ENCODE data around the gene ACSS1. TPM values are rescaled to one million over a fixed set of nuclear protein-coding genes. Genes with fewer than 3 reads are reported as not detected.

The ACSS1 gene
- total and polyA plus RNA-seq, 2 of the 8 experiments (the other 6 are each of a cell fraction or from before 2014, with no cell fraction given), result 2.6 to 3.4 TPM

DNA sequence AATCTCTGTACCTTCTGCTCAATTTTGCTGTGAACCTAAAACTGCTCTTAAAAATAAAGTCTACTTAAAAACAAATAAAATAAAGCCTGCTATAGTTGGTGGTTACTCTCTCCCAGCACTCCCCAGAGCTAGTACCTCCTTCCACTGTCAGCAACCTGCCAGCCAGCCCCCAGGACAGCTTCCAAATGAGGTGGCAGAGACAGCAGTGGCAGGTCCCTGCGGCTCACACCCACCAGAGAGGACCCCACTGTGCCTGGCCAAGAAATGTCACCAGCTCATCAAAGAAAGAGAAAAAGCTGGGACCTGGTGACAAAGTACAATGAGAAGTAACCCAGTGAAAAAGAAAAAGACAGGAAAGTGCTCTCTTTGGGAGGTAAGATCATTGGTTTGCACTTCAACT is 80.6 kb downstream of the ACSS1 start:
- Histone ChIP-seq H4K8ac (ENCODE audit: extremely low read depth, insufficient read depth, low read length) (no peak overlapping the region), H3K18ac (ENCODE audit: extremely low read depth, low read length) (no peak overlapping the region), H3K79me2 (ENCODE audit: control insufficient read depth in 1 of 2, insufficient read depth in 2 of 2, low read length in 2 of 2) (peaks cover 0 to 4% of the 10 kb centered on the region in 2 experiments; a peak in 1 of 4 replicates), H4K20me1 (replicated peaks in 1 of 2; ENCODE audit: control insufficient read depth in 1 of 2, insufficient read depth in 2 of 2, low read length in 2 of 2) (peaks cover 0 to 2% of the 10 kb centered on the region in 2 experiments), H3K4me2 (ENCODE audit: insufficient read depth in 1 of 2, low read depth in 2 of 2, low read length in 2 of 2) (no peak overlapping the region), H2AFZ (ENCODE audit: low read length) (no peak overlapping the region), H3K9ac (replicated peaks in 1 of 4; ENCODE audit: extremely low read depth in 1 of 4, low read depth in 3 of 4, low read length in 3 of 4) (no peak overlapping the region), H3K79me1 (ENCODE audit: low read depth, low read length) (peaks cover 2% of the 10 kb centered on the region; the same call in 1 of the 2 replicates), H2AK5ac (ENCODE audit: low read depth, low read length) (no peak overlapping the region), H4K91ac (replicated peaks; ENCODE audit: insufficient read length, low read length) (no peak overlapping the region), H3K36me3 (ENCODE audit: control insufficient read depth in 2 of 4, insufficient read depth in 4 of 4, low read length in 3 of 4) (peaks cover 0 to 34% (median 12%) of the 10 kb centered on the region in 4 experiments; a peak in 6 of 8 replicates), H3K56ac (replicated peaks; ENCODE audit: insufficient read length, low read depth, low read length) (no peak overlapping the region), H4K5ac (ENCODE audit: insufficient read length, low read depth, low read length) (no peak overlapping the region), H2BK15ac (ENCODE audit: low read length) (no peak overlapping the region), H2BK120ac (replicated peaks; ENCODE audit: low read depth, low read length) (no peak overlapping the region), H3K9me3 (ENCODE audit: insufficient read depth in 2 of 2, low read depth in 1 of 2, low read length in 1 of 2) (peaks cover 8 to 9% of the 10 kb centered on the region in 2 experiments; a peak in 3 of 4 replicates), H3K14ac (ENCODE audit: insufficient read length) (no peak overlapping the region), H3K4me3 (ENCODE audit: extremely low read depth in 1 of 4, insufficient read depth in 2 of 4, low read depth in 3 of 4, low read length in 4 of 4) (no peak overlapping the region), H2BK20ac (ENCODE audit: low read length) (no peak overlapping the region), H2BK5ac (ENCODE audit: low read depth, low read length) (no peak overlapping the region), H3K27me3 (replicated peaks in 1 of 4; ENCODE audit: control insufficient read depth in 3 of 4, extremely low read depth in 1 of 4, insufficient read depth in 3 of 4, low read length in 3 of 4) (no peaks in the 10 kb centered on the region), H3K4ac (replicated peaks; ENCODE audit: insufficient read length, low read depth, low read length) (no peak overlapping the region), H2BK12ac (ENCODE audit: low read depth, low read length) (no peak overlapping the region), H3K23me2 (ENCODE audit: low read depth, low read length) (no peaks in the 10 kb centered on the region), H3K4me1 (replicated peaks in 1 of 4; ENCODE audit: control insufficient read depth in 3 of 4, insufficient read depth in 4 of 4, low read length in 3 of 4) (no peaks in the 10 kb centered on the region), H3K27ac (ENCODE audit: low read depth, low read length) (no peak overlapping the region), H3K23ac (ENCODE audit: insufficient read length) (no peak overlapping the region)
- TF ChIP-seq HDAC2 (IDR thresholded peaks at IDR 0.05; ENCODE audit: borderline replicate concordance in 1 of 2, low read depth in 2 of 2, low read length in 2 of 2), result no peak
- no peak for TF ChIP-seq TBP (IDR thresholded peaks at IDR 0.05; ENCODE audit: low read depth, low read length)
- WGBS, 2 experiments (ENCODE audit: extremely low coverage in 1 of 2, insufficient coverage in 1 of 2, insufficient read length in 1 of 2, insufficient replicate concordance in 2 of 2, low coverage in 1 of 2, low lambda C conversion rate in 2 of 2, missing lambda C conversion rate in 1 of 2), result 80% methylated on average over 1 of the region's 1 CpG; no CpG with 5 or more reads in 1 of the 2 experiments
- CTCF ChIA-PET (ENCODE audit: partially characterized antibody), result interaction anchor here (0.9 kb wide), 1 partner anchor 47 kb away, joined by 3 read pairs; no protein-coding TSS in a partner anchor
- DNase-seq (ENCODE audit: low read depth in 1 of 2, low spot score in 2 of 2) (no peak), FAIRE-seq (no peak)
- POLR2A ChIA-PET (ENCODE audit: partially characterized antibody), result no interaction called here
